K562 (cell line): Measurements from ENCODE around the gene MCM9. TPM values are rescaled to one million over a fixed set of nuclear protein-coding genes. Genes with fewer than 3 reads are reported as not detected.

Experiments
- ATAC-seq: fragments of 200-7000 bp; cut with Tn5 transposase; 3 replicates; pipeline ENCODE4 v1.9.1; 2020; ENCODE audit warnings: moderate library complexity
- BruUV-seq: library from RNA; stranded (reverse); fragments of 400-500 nt; replicated peaks from 2 replicates; lab custom pipeline; 2021; lab: Mats Ljungman, UMichigan
- CTCF ChIA-PET: fragments of 300-600 bp; formaldehyde crosslinking; extraction: SDS; loops from one replicate; lab custom pipeline; 2021; ENCODE audit warnings: low intra/inter-chr PET ratio; lab: Yijun Ruan, JAX
- POLR2A ChIA-PET: fragments of 300-600, 350-650 bp; sonication (Branson Sonifier 250); formaldehyde crosslinking; extraction: SDS; loops from one replicate; lab custom pipeline; 2021; ENCODE audit warnings: antibody characterized with exemption, inconsistent platforms; lab: Yijun Ruan, JAX
- DNase-seq, 4 experiments: peaks; one replicate each; pipeline versions ENCODE4 v3.0.0 to v3.0.0-alpha.2; 2011 to 2018; ENCODE audit warnings: low spot score in 3 of 4, mixed read lengths in 3 of 4; ENCODE audit errors: extremely low read depth in 1 of 4
- FAIRE-seq: peaks from 2 replicates; lab custom pipeline; 2011; peaks lifted over from hg19 to GRCh38; lab: Jason Lieb, UNC
- H2AFZ ChIP-seq: 2 replicates; pipeline ENCODE4 v1.6.0; 2011; ENCODE audit warnings: low read depth, low read length, control low read depth, inconsistent platforms
- H3K27ac ChIP-seq: fragments of 200-600 bp; 3 replicates; pipeline ENCODE4 v1.8.0; 2011; ENCODE audit warnings: low read depth, mild to moderate bottlenecking, control low read depth, inconsistent platforms, low read length, moderate library complexity, mixed read lengths; ENCODE audit errors: extremely low read depth
- H3K27me3 ChIP-seq, 2 experiments: fragments of 300-600 bp in 1 of 2; 2 replicates in 1 of 2; 3 replicates in 1 of 2; pipeline versions ENCODE4 v1.6.0 to v1.8.0; 2011; ENCODE audit warnings: inconsistent platforms in 2 of 2, low read length in 2 of 2, mild to moderate bottlenecking in 1 of 2, mixed read lengths in 1 of 2, moderate library complexity in 1 of 2; ENCODE audit not compliant: control insufficient read depth in 2 of 2, insufficient read depth in 2 of 2
- H3K36me3 ChIP-seq: fragments of 300-600 bp; 3 replicates; pipeline ENCODE4 v1.8.0; 2011; ENCODE audit warnings: mild to moderate bottlenecking, low read length, inconsistent platforms; ENCODE audit not compliant: control insufficient read depth, insufficient read depth
- H3K4me1 ChIP-seq, 2 experiments: fragments of 200-600 bp in 1 of 2; replicated peaks in 1 of 2; 2 replicates in 1 of 2; 3 replicates in 1 of 2; pipeline versions ENCODE4 v1.5.1 to v1.8.0; 2011; ENCODE audit warnings: inconsistent platforms in 2 of 2, low read length in 2 of 2, mild to moderate bottlenecking in 1 of 2, mixed read lengths in 1 of 2, moderate library complexity in 1 of 2; ENCODE audit not compliant: control insufficient read depth in 2 of 2, insufficient read depth in 2 of 2
- H3K4me2 ChIP-seq: 2 replicates; pipeline ENCODE4 v1.6.1; 2011; ENCODE audit warnings: low read length, control low read depth, inconsistent platforms, mixed read lengths; ENCODE audit not compliant: insufficient read depth
- H3K4me3 ChIP-seq: fragments of 200-600 bp; sonication (generic), shearing (Covaris generic); 2 replicates; pipeline ENCODE4 v1.5.1; 2016; ENCODE audit warnings: control low read depth, inconsistent platforms
- H3K79me2 ChIP-seq: fragments of 200-600 bp; 3 replicates; pipeline ENCODE4 v1.8.0; 2011; ENCODE audit warnings: low read length, inconsistent platforms; ENCODE audit not compliant: control insufficient read depth, insufficient read depth
- H3K9ac ChIP-seq, 2 experiments: 2 replicates each; pipeline versions ENCODE4 v1.6.0 to v1.6.1; 2011; ENCODE audit warnings: low read depth in 2 of 2, low read length in 2 of 2, control low read depth in 1 of 2, inconsistent platforms in 1 of 2, mild to moderate bottlenecking in 1 of 2, mixed read lengths in 1 of 2; ENCODE audit not compliant: insufficient read depth in 1 of 2
- H3K9me1 ChIP-seq: one replicate; pipeline ENCODE4 v1.6.0; 2011; ENCODE audit warnings: inconsistent platforms, mild to moderate bottlenecking, low read length, moderate library complexity; ENCODE audit not compliant: control insufficient read depth, insufficient read depth
- H3K9me3 ChIP-seq: replicated peaks from 2 replicates; pipeline ENCODE4 v1.5.1; 2011; ENCODE audit warnings: low read depth, low read length, inconsistent platforms; ENCODE audit not compliant: control insufficient read depth, insufficient read depth
- H4K20me1 ChIP-seq: replicated peaks from 2 replicates; pipeline ENCODE4 v1.6.1; 2011; ENCODE audit warnings: low read length, inconsistent platforms, mixed read lengths; ENCODE audit not compliant: control insufficient read depth, insufficient read depth
- CBFA2T2 ChIP-seq: fragments of 450-650 bp; conservative IDR thresholded peaks from 2 replicates; pipeline ENCODE4 v1.6.1; 2017; ENCODE audit warnings: mild to moderate bottlenecking
- DNMT1 ChIP-seq: fragments of 450-650 bp; IDR thresholded peaks from 2 replicates; pipeline ENCODE4 v1.6.1; 2016; ENCODE audit warnings: antibody characterized with exemption, mild to moderate bottlenecking
- EP400 ChIP-seq: fragments of 450-650 bp; IDR thresholded peaks from 2 replicates; pipeline ENCODE4 v1.6.1; 2017; ENCODE audit warnings: antibody characterized with exemption, mild to moderate bottlenecking, moderate library complexity
- ETS2 ChIP-seq: IDR thresholded peaks from 2 replicates; pipeline ENCODE4 v1.6.1; 2016; ENCODE audit warnings: borderline replicate concordance, missing genetic modification characterization, mild to moderate bottlenecking, moderate library complexity, missing compliant biosample characterization; ENCODE audit not compliant: poor library complexity, severe bottlenecking
- FOS ChIP-seq: IDR thresholded peaks from 3 replicates; pipeline ENCODE4 v1.6.1; 2011; ENCODE audit not compliant: insufficient read length; ENCODE audit errors: extremely low read depth
- FOXK1 ChIP-seq: sonication (generic); formaldehyde crosslinking; IDR thresholded peaks from 2 replicates; pipeline ENCODE4 v1.8.0; 2022; ENCODE audit warnings: missing genetic modification reagents, mild to moderate bottlenecking, borderline replicate concordance
- NCOR1 ChIP-seq: fragments of 450-650 bp; IDR thresholded peaks from 2 replicates; pipeline ENCODE4 v1.6.1; 2016; ENCODE audit warnings: mild to moderate bottlenecking, moderate library complexity
- NR2C2 ChIP-seq, 2 experiments: fragments of 200-800 bp in 1 of 2; sonication (Bioruptor generic) in 1 of 2; sonication (generic) in 1 of 2; formaldehyde crosslinking in 1 of 2; IDR thresholded peaks; 2 replicates each; pipeline versions ENCODE4 v1.6.1 to v1.8.0; 2016 to 2022; ENCODE audit warnings: mild to moderate bottlenecking in 1 of 2, missing compliant biosample characterization in 1 of 2, missing genetic modification characterization in 1 of 2, missing genetic modification reagents in 1 of 2
- SOX6 ChIP-seq: fragments of 450-650 bp; IDR thresholded peaks from 2 replicates; pipeline ENCODE4 v1.6.1; 2014; ENCODE audit warnings: mild to moderate bottlenecking
- TEAD4 ChIP-seq, 2 experiments: sonication (generic) in 1 of 2; formaldehyde crosslinking in 1 of 2; IDR thresholded peaks; 2 replicates each; pipeline versions ENCODE4 v1.6.1 to v1.8.0; 2012 to 2022; ENCODE audit warnings: borderline replicate concordance in 1 of 2, inconsistent platforms in 1 of 2, low read length in 1 of 2, mild to moderate bottlenecking in 1 of 2, missing genetic modification reagents in 1 of 2
- ZC3H11A ChIP-seq: IDR thresholded peaks from 2 replicates; pipeline ENCODE4 v1.6.1; 2012; ENCODE audit warnings: low read depth, low read length, improper control_type of control experiment
- ZNF316 ChIP-seq: fragments of 450-650 bp; IDR thresholded peaks from 2 replicates; pipeline ENCODE4 v1.6.1; 2016
- ZNF76 ChIP-seq: fragments of 250-450 bp; sonication (Bioruptor Pico); IDR thresholded peaks from 2 replicates; pipeline ENCODE4 v1.4.0; 2020; ENCODE audit warnings: mild to moderate bottlenecking, moderate library complexity, borderline replicate concordance
- ZNF77 ChIP-seq: fragments of 250-450 bp; sonication (Bioruptor Pico); IDR thresholded peaks from 2 replicates; pipeline ENCODE4 v1.5.0; 2020
- WGBS: fragments of 100-300 bp; shearing (Covaris generic); methylation state at CpG from one replicate; pipeline ENCODE4 v1.1.6; 2016; ENCODE audit warnings: low coverage, mixed read lengths; ENCODE audit not compliant: insufficient coverage; ENCODE audit errors: missing lambda C conversion rate; 5-methylcytosine and 5-hydroxymethylcytosine counted together
- in situ Hi-C: fragments of 300-500 bp; cut with MboI; formaldehyde crosslinking; loops from 4 replicates; pipeline ENCODE4 v1.15.0; 2018; ENCODE audit warnings: inconsistent platforms, mixed read lengths
- intact Hi-C: fragments of 100-400 bp; cut with micrococcal nuclease; formaldehyde crosslinking; loops from 2 replicates; pipeline ENCODE4 v1.14.2; 2022
- polyA plus RNA-seq, 8 experiments: library from polyadenylated mRNA; depleted of rRNA in 4 of 8; stranded (reverse) in 5 of 8; unstranded in 3 of 8; fragments of >200 nt; fragmentation: Nextera tagmentation in 2 of 8; fragmentation: Illumina TruSeq in 1 of 8; extraction: Ambion mirVana in 2 of 8; extraction: Trizol in 1 of 8; gene quantifications; 2 replicates each; pipeline versions ENCODE4 v1.2.1 to v1.2.3, GENCODE V29; 2011 to 2014; ENCODE audit warnings: inconsistent platforms in 1 of 8, missing spikeins in 1 of 8
- total RNA-seq, 7 experiments: library from RNA; depleted of rRNA in 6 of 7; stranded (reverse); fragments of >200 nt in 6 of 7; fragmentation: Illumina TruSeq in 2 of 7; extraction: Trizol in 2 of 7; gene quantifications; 2 replicates each; pipeline versions ENCODE4 v1.2.1 to v1.2.3, GENCODE V29; 2011 to 2021; ENCODE audit warnings: low replicate concordance in 1 of 7
- TF ChIP-seq, protein P1 (sequence below): fragments of 450-650 bp; IDR thresholded peaks from 2 replicates; pipeline ENCODE4 v1.6.1; 2016; ENCODE audit warnings: antibody characterized with exemption
- TF ChIP-seq, protein P2 (sequence below): sonication (generic); formaldehyde crosslinking; IDR thresholded peaks from 2 replicates; pipeline ENCODE4 v1.8.1; 2023; ENCODE audit warnings: mild to moderate bottlenecking, missing genetic modification reagents
- TF ChIP-seq, protein P3 (sequence below): sonication (generic); formaldehyde crosslinking; IDR thresholded peaks from 2 replicates; pipeline ENCODE4 v1.8.1; 2022; ENCODE audit warnings: missing genetic modification reagents
- TF ChIP-seq, protein P4 (sequence below): fragments of 250-450 bp; sonication (Bioruptor Pico); IDR thresholded peaks from 2 replicates; pipeline ENCODE4 v1.4.0; 2020; ENCODE audit warnings: mild to moderate bottlenecking

The MCM9 gene
- total and polyA plus RNA-seq, 9 of the 15 experiments (the other 6 are each of a cell fraction or from before 2014, with no cell fraction given) = 4.8 to 16.7 (median 11.6) TPM

DNA sequence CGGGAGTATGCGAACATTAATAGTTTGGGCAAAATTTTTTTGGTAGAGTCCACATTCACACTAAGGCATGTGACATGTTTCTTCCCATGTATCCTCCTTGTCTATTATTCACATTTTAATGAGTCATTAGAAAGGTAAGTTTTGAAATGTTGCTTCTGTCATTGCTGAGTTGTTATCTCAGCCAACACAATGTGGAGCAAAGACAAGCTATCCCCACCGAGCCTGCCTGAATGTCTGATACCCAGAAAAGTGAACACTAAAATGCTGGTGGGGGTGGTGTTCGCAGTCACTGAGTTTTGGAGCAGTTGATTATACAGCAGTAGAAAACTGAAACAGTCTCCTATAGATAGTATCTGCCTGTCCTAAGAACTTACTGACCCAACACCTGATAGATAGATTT, 109.3 kb downstream of the MCM9 start:
- Histone ChIP-seq H3K9ac (no peak overlapping the region), H4K20me1 (no peaks in the 10 kb centered on the region), H3K4me1 (peaks cover 0 to 8% of the 10 kb centered on the region in 2 experiments; a peak in 2 of 5 replicates), H3K79me2 (no peaks in the 10 kb centered on the region), H3K9me3 (no peaks in the 10 kb centered on the region), H3K9me1 (no peaks in the 10 kb centered on the region), H3K27ac (no peak overlapping the region; the same call in 1 of the 3 replicates), H3K27me3 (no peaks in the 10 kb centered on the region), H3K4me3 (no peak overlapping the region), H3K36me3 (peaks cover 26% of the 10 kb centered on the region; the same call in 2 of the 3 replicates), H2AFZ (0 out of 2 replicates have a peak overlapping the region, but pooled peaks have one; percentile 36), H3K4me2 (0 out of 2 replicates have a peak overlapping the region, but pooled peaks have one; percentile 6)
- intact Hi-C loops (no loop called here), in situ Hi-C loops (no loop called here)
- ATAC-seq (peak; percentile 90), DNase-seq (peak in 3 of 4 experiments; percentile 20 to 72 (median 46)), FAIRE-seq (peak; percentile 60)
- no TSS peak for BruUV-seq
- 56% methylated on average over 4 of the region's 4 CpGs for WGBS
- CTCF ChIA-PET = no interaction called here
- POLR2A ChIA-PET = interaction anchor here (1.6 kb wide), 1 partner anchor 9 kb away, joined by 6 read pairs; no protein-coding TSS in a partner anchor
- TF ChIP-seq, protein P1, sequence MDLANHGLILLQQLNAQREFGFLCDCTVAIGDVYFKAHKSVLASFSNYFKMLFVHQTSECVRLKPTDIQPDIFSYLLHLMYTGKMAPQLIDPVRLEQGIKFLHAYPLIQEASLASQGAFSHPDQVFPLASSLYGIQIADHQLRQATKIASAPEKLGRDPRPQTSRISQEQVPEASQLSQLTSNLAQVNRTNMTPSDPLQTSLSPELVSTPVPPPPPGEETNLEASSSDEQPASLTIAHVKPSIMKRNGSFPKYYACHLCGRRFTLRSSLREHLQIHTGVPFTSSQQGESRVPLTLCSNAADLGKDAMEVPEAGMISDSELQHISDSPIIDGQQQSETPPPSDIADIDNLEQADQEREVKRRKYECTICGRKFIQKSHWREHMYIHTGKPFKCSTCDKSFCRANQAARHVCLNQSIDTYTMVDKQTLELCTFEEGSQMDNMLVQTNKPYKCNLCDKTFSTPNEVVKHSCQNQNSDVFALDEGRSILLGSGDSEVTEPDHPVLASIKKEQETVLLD = no peak
- TF ChIP-seq DNMT1 = no peak
- TF ChIP-seq ETS2 (tag) = no peak
- peak; percentile 58 for TF ChIP-seq NCOR1
- TF ChIP-seq, protein P2, sequence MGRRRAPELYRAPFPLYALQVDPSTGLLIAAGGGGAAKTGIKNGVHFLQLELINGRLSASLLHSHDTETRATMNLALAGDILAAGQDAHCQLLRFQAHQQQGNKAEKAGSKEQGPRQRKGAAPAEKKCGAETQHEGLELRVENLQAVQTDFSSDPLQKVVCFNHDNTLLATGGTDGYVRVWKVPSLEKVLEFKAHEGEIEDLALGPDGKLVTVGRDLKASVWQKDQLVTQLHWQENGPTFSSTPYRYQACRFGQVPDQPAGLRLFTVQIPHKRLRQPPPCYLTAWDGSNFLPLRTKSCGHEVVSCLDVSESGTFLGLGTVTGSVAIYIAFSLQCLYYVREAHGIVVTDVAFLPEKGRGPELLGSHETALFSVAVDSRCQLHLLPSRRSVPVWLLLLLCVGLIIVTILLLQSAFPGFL (CRISPR knock-in tag) = no peak
- TF ChIP-seq FOS = no peak
- TF ChIP-seq CBFA2T2 = peak; percentile 59
- TF ChIP-seq ZNF316 = peak; percentile 31; the same call in 1 of the 2 replicates
- no peak for TF ChIP-seq FOXK1
- TF ChIP-seq ZC3H11A = no peak
- no peak for TF ChIP-seq NR2C2 (CRISPR knock-in tag; IDR thresholded peaks at IDR 0.05)
- TF ChIP-seq NR2C2 (tag; IDR thresholded peaks at IDR 0.05) = no peak
- TF ChIP-seq, protein P3, sequence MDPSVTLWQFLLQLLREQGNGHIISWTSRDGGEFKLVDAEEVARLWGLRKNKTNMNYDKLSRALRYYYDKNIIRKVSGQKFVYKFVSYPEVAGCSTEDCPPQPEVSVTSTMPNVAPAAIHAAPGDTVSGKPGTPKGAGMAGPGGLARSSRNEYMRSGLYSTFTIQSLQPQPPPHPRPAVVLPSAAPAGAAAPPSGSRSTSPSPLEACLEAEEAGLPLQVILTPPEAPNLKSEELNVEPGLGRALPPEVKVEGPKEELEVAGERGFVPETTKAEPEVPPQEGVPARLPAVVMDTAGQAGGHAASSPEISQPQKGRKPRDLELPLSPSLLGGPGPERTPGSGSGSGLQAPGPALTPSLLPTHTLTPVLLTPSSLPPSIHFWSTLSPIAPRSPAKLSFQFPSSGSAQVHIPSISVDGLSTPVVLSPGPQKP (CRISPR knock-in tag) = no peak
- TF ChIP-seq ZNF77 = no peak
- TF ChIP-seq TEAD4 (IDR thresholded peaks at IDR 0.05; ENCODE audit: low read length) = peak; percentile 64
- TF ChIP-seq TEAD4 (CRISPR knock-in tag; IDR thresholded peaks at IDR 0.05; ENCODE audit: borderline replicate concordance) = no peak
- no peak for TF ChIP-seq EP400
- TF ChIP-seq, protein P4, sequence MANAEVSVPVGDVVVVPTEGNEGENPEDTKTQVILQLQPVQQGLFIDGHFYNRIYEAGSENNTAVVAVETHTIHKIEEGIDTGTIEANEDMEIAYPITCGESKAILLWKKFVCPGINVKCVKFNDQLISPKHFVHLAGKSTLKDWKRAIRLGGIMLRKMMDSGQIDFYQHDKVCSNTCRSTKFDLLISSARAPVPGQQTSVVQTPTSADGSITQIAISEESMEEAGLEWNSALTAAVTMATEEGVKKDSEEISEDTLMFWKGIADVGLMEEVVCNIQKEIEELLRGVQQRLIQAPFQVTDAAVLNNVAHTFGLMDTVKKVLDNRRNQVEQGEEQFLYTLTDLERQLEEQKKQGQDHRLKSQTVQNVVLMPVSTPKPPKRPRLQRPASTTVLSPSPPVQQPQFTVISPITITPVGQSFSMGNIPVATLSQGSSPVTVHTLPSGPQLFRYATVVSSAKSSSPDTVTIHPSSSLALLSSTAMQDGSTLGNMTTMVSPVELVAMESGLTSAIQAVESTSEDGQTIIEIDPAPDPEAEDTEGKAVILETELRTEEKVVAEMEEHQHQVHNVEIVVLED (CRISPR knock-in tag) = no peak
- no peak for TF ChIP-seq ZNF76 (CRISPR knock-in tag)
- peak; percentile 73 for TF ChIP-seq SOX6
